Measurements from ENCODE around the gene CAPN15. TPM values are rescaled to one million over a fixed set of nuclear protein-coding genes. Genes with fewer than 3 reads are reported as not detected.

The CAPN15 gene
- total and polyA plus RNA-seq, 8 donors = 25.4 to 75.7 (median 40.3) TPM

DNA sequence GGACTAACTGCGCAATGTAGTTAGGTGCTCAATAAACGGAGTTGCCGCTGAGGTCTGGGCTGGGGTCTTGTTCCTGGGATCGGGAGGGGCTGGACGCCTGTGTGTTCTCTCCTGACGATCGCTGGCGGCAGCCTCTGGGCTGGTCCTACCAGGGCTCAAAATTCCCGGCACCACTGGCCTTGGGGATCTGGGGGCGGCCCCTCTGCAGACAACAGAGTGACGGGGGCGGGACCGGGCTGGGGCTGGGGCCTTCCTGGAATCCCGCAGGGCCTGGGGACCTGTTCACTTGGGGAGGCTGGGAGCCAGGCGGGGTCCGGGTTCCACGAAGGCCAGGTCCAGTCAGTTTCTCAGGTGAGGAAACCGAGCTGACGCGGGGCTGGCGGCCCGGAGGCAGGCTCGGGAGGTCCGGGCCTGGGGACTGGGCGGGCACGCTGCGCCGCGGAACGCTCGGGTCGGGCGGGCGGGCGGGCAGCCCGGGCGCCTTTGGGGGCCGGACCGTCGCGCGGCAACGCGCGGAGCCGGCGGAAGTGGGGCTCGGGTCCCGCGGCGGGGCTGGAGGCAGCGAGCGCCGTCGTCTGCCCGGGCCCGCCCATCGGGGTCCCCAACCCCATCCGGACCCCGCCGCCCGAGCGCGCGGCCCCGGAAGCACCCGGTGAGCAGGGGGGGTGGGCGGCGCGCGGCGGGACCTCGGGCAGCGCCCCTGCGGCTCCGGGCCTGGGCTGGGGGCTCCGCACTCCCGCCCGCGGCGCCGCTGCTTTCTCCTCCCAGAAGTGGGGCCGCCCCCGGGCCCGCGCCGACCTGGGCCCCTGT is 42.1 kb downstream of the CAPN15 start, which contains the start of gene PIGQ:
PIGQ (plus strand) TSS at position 524 of the 810 bp plus-strand sequence. CDS start 4,107 bp downstream, outside the sequence.
- H3K4me1 ChIP-seq = peaks cover 0 to 5% (median 3%) of the 10 kb centered on the region in 3 donors
- intact Hi-C loops (cut with DNase I) = no loop called here
- DNase-seq = peak in 5 of 6 donors; percentile 67 to 85 (median 76)
- no peaks in the 10 kb centered on the region for H3K27me3 ChIP-seq
- peak; percentile 78 to 84 (median 81) for ATAC-seq
- H3K4me3 ChIP-seq = peak within 1 kb of the TSS; percentile 53 to 87 (median 84)
- peaks cover 0 to 3% (median 0%) of the 10 kb centered on the region in 3 donors for H3K36me3 ChIP-seq
- 1 to 3% methylated on average over 28 to 87 of the region's 87 CpGs for WGBS, 2 donors
- peak within 1 kb of the TSS; percentile 42 to 77 (median 56) for H3K27ac ChIP-seq
- no peaks in the 10 kb centered on the region for H3K9me3 ChIP-seq
- no peak for TF ChIP-seq CTCF (IDR thresholded peaks at IDR 0.05)
- no peak for FAIRE-seq

- Histone ChIP-seq H3K36me3 (peaks cover 0 to 7% (median 0%) of the 10 kb centered on the region in 3 donors), H3K4me3 (no peak overlapping the region), H3K4me1 (peaks cover 0 to 5% (median 3%) of the 10 kb centered on the region in 3 donors), H3K9me3 (no peaks in the 10 kb centered on the region), H3K27me3 (no peaks in the 10 kb centered on the region), H3K27ac (no peak overlapping the region)
- no peak for TF ChIP-seq CTCF (IDR thresholded peaks at IDR 0.05)
- no peak for FAIRE-seq
- 82 to 88% methylated on average over 24 to 27 of the region's 27 CpGs for WGBS, 2 donors
- no peak for DNase-seq
- no peak for ATAC-seq
- intact Hi-C loops (cut with DNase I) = no loop called here
Measured at GRCh38 chr16:572865-573650, 45.5 kb downstream of the CAPN15 start.

GRCh38 chr16:574021-574760 is 46.7 kb downstream of the CAPN15 start:
- ATAC-seq = no peak
- intact Hi-C loops (cut with DNase I) = no loop called here
- DNase-seq = no peak
- 93% methylated on average over 44 to 46 of the region's 46 CpGs for WGBS, 2 donors
- H3K9me3 ChIP-seq = no peaks in the 10 kb centered on the region
- H3K4me1 ChIP-seq = peaks cover 0 to 1% (median 1%) of the 10 kb centered on the region in 3 donors
- no peak for FAIRE-seq
- H3K4me3 ChIP-seq = no peak overlapping the region
- TF ChIP-seq CTCF (IDR thresholded peaks at IDR 0.05) = no peak
- H3K27me3 ChIP-seq = no peaks in the 10 kb centered on the region
- H3K27ac ChIP-seq = no peak overlapping the region
- H3K36me3 ChIP-seq = peaks cover 0 to 7% (median 0%) of the 10 kb centered on the region in 3 donors

- no peak overlapping the region for H3K27ac ChIP-seq
- DNase-seq = no peak
- peaks cover 0 to 7% (median 0%) of the 10 kb centered on the region in 3 donors for H3K36me3 ChIP-seq
- FAIRE-seq = no peak
- no peaks in the 10 kb centered on the region for H3K27me3 ChIP-seq
- H3K9me3 ChIP-seq = no peaks in the 10 kb centered on the region
- TF ChIP-seq CTCF (IDR thresholded peaks at IDR 0.05) = no peak
- peaks cover 0 to 10% (median 7%) of the 10 kb centered on the region in 3 donors for H3K4me1 ChIP-seq
- WGBS, 2 donors = 86 to 90% methylated on average over 36 of the region's 36 CpGs
- intact Hi-C loops (cut with DNase I) = loop anchor here in 1 of 3 donors (5.0 kb wide), 1 partner anchor 87 kb away; no protein-coding TSS in a partner anchor
- ATAC-seq = no peak
- H3K4me3 ChIP-seq = no peak overlapping the region
Measured at GRCh38 chr16:575354-576196, 48.1 kb downstream of the CAPN15 start.

All from pancreas (tissue), 10 donors.